Stimulated activated CD8-positive, alpha-beta memory T cell treated with anti-CD3 and anti-CD28 coated beads, Interleukin-2, amount 100 ng/mL, for 48 hours (primary cell): ENCODE results near the gene SULT2B1.
A peak's percentile ranks its signal among the peaks of the same experiment; 100 is the strongest.
"Not testable (repeated sequence)": the region's sequence is repeated elsewhere in the genome, so short reads cannot be mapped to it uniquely, and the experiment has no call there.

Experiments
- DNase-seq, 2 donors: peaks; one replicate each; pipeline ENCODE4 v3.0.0-alpha.2; 2020; ENCODE audit warnings: low read depth in 2 of 2

Gene SULT2B1

GRCh38 chr19:48558018-48558684 is 6.2 kb downstream of the SULT2B1 start:
- DNase-seq = no peak

GRCh38 chr19:48560095-48560530 is 8.1 kb downstream of the SULT2B1 start:
- no peak for DNase-seq

- DNase-seq = no peak
These were observed 9.4 kb downstream of the SULT2B1 start for GRCh38 chr19:48561412-48561811.

GRCh38 chr19:48565090-48565489 is 13.1 kb downstream of the SULT2B1 start:
- DNase-seq = no peak

- no peak for DNase-seq
These were observed 16.4 kb downstream of the SULT2B1 start for GRCh38 chr19:48568345-48568886.

GRCh38 chr19:48569814-48570213 is 17.8 kb downstream of the SULT2B1 start:
- no peak for DNase-seq

GRCh38 chr19:48571378-48572162 is 19.6 kb downstream of the SULT2B1 start:
- DNase-seq = no peak

GRCh38 chr19:48573163-48573505 is 21.2 kb downstream of the SULT2B1 start:
- DNase-seq = no peak

- DNase-seq = no peak
These were observed 24.1 kb downstream of the SULT2B1 start for GRCh38 chr19:48575931-48576622.

GRCh38 chr19:48577908-48578307 is 25.9 kb downstream of the SULT2B1 start:
- DNase-seq = not testable (repeated sequence)

- no peak for DNase-seq
These were observed 26.9 kb downstream of the SULT2B1 start for GRCh38 chr19:48578891-48579290.

GRCh38 chr19:48582168-48582567 is 30.2 kb downstream of the SULT2B1 start:
- DNase-seq = no peak

GRCh38 chr19:48587387-48587786 is 35.4 kb downstream of the SULT2B1 start:
- DNase-seq = no peak

GRCh38 chr19:48588670-48589401 is 36.9 kb downstream of the SULT2B1 start:
- DNase-seq = peak; percentile 83 to 84

GRCh38 chr19:48591021-48591420 is 39.0 kb downstream of the SULT2B1 start:
- no peak for DNase-seq

GRCh38 chr19:48595171-48595570 is 43.2 kb downstream of the SULT2B1 start:
- no peak for DNase-seq

- DNase-seq = no peak
These were observed 43.9 kb downstream of the SULT2B1 start for GRCh38 chr19:48595833-48596232.

- DNase-seq = no peak
These were observed 44.3 kb downstream of the SULT2B1 start for GRCh38 chr19:48596237-48596636.

- DNase-seq = no peak
These were observed 44.9 kb downstream of the SULT2B1 start for GRCh38 chr19:48596679-48597465.

GRCh38 chr19:48598996-48599700 is 47.2 kb downstream of the SULT2B1 start:
- no peak for DNase-seq
